Mucosa of descending colon (tissue), 3 donors: ENCODE results near the gene SCNM1. TPM values are rescaled to one million over a fixed set of nuclear protein-coding genes. Genes with fewer than 3 reads are reported as not detected.
A peak's percentile ranks its signal among the peaks of the same experiment; 100 is the strongest.
"Not testable (repeated sequence)": the region's sequence is repeated elsewhere in the genome, so short reads cannot be mapped to it uniquely, and the experiment has no call there.

Experiments
- ATAC-seq: fragments of 200-7000 bp; cut with Tn5 transposase; one replicate; pipeline ENCODE4 v1.9.1; 2020; ENCODE audit warnings: mild to moderate bottlenecking, moderate library complexity
- DNase-seq, 3 donors: peaks; one replicate each; pipeline ENCODE4 v3.0.0-alpha.2; 2020
- H3K36me3 ChIP-seq: fragments of 200-600 bp; one replicate; pipeline ENCODE4 v1.8.0; 2021; ENCODE audit warnings: low read depth, mild to moderate bottlenecking
- H3K4me1 ChIP-seq: fragments of 200-600 bp; one replicate; pipeline ENCODE4 v1.8.0; 2021; ENCODE audit warnings: low read depth, mild to moderate bottlenecking
- H3K4me3 ChIP-seq: fragments of 200-600 bp; one replicate; pipeline ENCODE4 v1.8.0; 2021; ENCODE audit warnings: mild to moderate bottlenecking
- H3K9me3 ChIP-seq: fragments of 200-600 bp; one replicate; pipeline ENCODE4 v1.8.0; 2021; ENCODE audit warnings: mild to moderate bottlenecking
- CTCF ChIP-seq: fragments of 200-600 bp; IDR thresholded peaks from one replicate; pipeline ENCODE4 v1.8.0; 2022; ENCODE audit warnings: antibody characterized with exemption, mild to moderate bottlenecking
- intact Hi-C, 2 donors: fragments of 100-400 bp; cut with DNase I in 1 of 2; cut with micrococcal nuclease in 1 of 2; formaldehyde crosslinking; loops; one replicate each; pipeline versions ENCODE4 v1.11.0 to v1.11.1; 2022; cut with DNase I, micrococcal nuclease
- total RNA-seq, 3 donors: library from RNA; stranded (reverse); fragmentation: NEBNext Ultra II Directional in 2 of 3; extraction: Animal tissue kit (Norgen Biotek cat#: 25700) in 2 of 3; gene quantifications; one replicate each; pipeline versions ENCODE4 v1.2.1 to v1.2.4, GENCODE V29; 2021 to 2023
- donor health status: DM: no; HTN: no; CAD: no; lungs with moderate emphysema.
- donor health status: DM: no; HTN: no; CAD: no.
- donor health status: DM: no; HTN: yes; CAD: no.

SCNM1 gene
- total RNA-seq, 3 donors from 2014 or later: 27.9 to 37.8 (median 28.1) TPM

DNA sequence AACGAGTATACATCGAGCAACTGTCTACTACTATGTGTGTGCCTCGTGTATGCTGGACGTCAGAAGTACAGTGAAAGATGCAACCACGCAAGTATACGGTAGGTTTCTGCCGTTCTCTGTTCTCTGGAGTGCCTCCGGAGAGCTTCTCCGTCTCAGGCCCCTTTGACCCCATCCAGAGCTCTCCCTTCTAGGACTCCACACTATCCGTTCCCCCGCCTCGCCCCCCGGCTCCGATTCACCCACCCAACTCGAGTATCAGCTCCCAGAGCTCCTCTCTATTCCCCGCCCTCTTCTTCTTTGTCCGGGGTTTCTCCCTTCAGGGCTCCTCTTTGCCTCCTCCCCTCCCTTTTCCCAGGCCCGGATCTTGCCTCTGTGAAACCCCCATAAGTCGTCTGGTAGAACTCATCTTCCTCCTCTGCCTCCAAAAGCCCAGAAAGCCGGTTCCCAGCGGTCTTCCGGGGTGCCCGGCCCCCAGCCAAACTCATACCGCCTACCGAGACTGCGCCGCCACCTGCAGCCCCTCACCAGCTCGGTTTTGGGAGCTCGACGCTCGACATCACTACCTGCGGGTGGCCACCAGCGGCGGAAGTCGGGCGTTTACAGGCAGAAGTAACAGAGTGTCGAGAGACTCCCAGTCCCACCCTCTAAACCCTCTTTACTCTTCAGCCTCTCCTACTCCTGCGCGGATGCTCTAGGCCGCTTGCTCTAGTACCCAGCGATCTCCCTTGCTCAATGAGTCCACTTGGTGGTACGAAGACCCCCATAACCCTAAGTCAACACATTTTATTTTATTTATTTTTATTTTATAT lies 23.9 kb downstream of the SCNM1 start, which contains the start of gene VPS72:
VPS72 (minus strand) TSS at position 561 of the 809 bp plus-strand sequence; CDS start at position 485, 76 bp downstream.
- Histone ChIP-seq H3K4me3 (peak within 1 kb of the TSS; percentile 63), H3K9me3 (no peaks in the 10 kb centered on the region), H3K4me1 (peaks cover 9% of the 10 kb centered on the region), H3K36me3 (no peaks in the 10 kb centered on the region)
- ATAC-seq (peak; percentile 98), DNase-seq (peak; percentile 86 to 90 (median 90))
- intact Hi-C loops: no loop called here
- TF ChIP-seq CTCF: peak; percentile 16

DNA sequence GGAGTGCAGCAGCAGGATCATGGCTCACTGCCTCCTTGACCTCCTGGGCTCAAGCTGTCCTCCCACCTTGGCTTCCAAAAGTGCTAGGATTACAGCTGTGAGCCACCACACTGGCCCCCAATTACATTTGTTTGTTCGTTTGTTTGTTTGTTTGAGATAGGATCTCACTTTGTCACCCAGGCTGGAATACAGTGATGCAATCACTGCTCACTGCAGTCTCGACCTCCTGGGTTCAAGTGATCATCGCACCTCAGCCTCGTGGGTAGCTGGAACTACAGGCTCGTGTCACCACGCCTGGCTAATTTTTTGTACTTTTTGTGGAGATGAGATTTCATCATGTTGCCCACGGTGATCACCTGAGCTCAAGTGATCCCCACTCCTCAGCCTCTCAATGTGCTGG lies 26.1 kb downstream of the SCNM1 start:
- no peaks in the 10 kb centered on the region for H3K9me3 ChIP-seq
- H3K36me3 ChIP-seq: no peaks in the 10 kb centered on the region
- no peak for TF ChIP-seq CTCF
- intact Hi-C loops: no loop called here
- peaks cover 9% of the 10 kb centered on the region for H3K4me1 ChIP-seq
- DNase-seq: no peak
- no peak for ATAC-seq
- H3K4me3 ChIP-seq: no peak overlapping the region

DNA sequence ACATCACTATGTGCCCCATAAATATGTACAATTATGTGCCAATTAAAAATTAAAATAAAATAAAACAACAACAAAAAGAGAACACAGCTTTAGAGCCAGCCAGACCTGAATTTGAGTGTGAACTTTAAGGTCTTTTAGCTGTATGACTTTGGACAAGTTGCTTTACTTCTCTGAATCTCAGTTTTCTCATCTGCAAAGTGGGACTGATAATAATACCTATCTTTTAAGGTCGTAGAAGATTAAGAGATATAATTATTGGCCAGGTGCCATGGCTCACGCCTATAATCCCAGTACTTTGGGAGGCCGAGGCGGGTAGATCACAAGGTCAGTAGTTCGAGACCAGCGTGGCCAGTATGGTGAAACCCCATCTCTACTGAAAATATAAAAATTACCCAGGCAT lies 27.4 kb downstream of the SCNM1 start:
- intact Hi-C loops: no loop called here
- DNase-seq (no peak), ATAC-seq (no peak)
- TF ChIP-seq CTCF: no peak
- H3K9me3 ChIP-seq: no peaks in the 10 kb centered on the region
- no peak overlapping the region for H3K4me3 ChIP-seq
- H3K4me1 ChIP-seq: peaks cover 9% of the 10 kb centered on the region
- H3K36me3 ChIP-seq: no peaks in the 10 kb centered on the region

DNA sequence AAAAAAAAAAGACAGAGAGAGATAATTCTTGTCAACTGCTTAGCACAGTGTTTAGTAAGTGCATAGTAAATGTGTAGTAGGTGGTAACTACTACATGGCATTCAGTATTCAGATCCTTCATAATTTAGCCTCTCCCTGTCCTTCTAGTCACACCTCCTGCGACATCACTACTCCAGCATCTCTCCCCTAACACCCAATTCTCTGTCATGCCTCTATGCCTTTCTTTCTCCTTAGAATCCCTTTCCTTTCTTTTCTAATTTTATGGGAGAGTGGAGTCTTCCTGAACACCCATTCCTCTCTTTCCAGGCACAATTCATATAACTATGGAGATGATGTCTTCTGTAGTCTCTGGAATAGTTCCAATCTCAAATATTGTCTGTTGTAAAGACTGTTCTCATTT lies 27.9 kb downstream of the SCNM1 start:
- no peak for ATAC-seq
- no peak for TF ChIP-seq CTCF
- intact Hi-C loops: no loop called here
- Histone ChIP-seq H3K36me3 (no peaks in the 10 kb centered on the region), H3K4me1 (peaks cover 3% of the 10 kb centered on the region), H3K9me3 (no peaks in the 10 kb centered on the region), H3K4me3 (no peak overlapping the region)
- no peak for DNase-seq

GRCh38 chr1:151194894-151195594 lies 29.1 kb downstream of the SCNM1 start:
- H3K4me3 ChIP-seq: not testable (repeated sequence)
- intact Hi-C loops: loop anchor here in 1 of 2 donors (5.0 kb wide), 1 partner anchor 57 kb away; the partner anchor contains the start of gene PSMD4
- peak; percentile 74 for ATAC-seq

DNA sequence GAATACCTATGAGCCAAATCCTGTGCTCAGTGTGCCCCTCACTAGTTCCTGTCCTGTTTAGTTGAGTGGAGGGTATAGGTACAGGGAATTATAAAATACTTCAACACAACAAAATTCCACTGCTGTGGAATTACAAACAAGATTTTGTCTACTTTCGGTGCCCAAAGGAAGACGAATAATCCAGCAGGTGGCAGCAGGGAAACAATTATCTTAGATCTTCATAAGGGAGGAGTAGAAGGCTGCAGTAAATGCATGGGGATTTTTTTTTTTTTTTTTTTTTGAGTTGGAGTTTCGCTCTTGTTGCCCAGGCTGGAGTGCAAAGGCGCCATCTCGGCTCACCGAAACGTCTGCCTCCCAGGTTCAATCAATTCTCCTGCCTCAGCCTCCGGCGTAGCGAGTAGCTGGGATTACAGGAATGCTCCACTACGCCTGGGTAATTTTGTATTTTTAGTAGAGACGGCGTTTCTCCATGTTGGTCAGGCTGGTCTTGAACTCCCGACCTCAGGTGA lies 30.4 kb downstream of the SCNM1 start:
- Histone ChIP-seq H3K36me3 (no peaks in the 10 kb centered on the region), H3K9me3 (no peaks in the 10 kb centered on the region), H3K4me3 (no peak overlapping the region), H3K4me1 (peaks cover 18% of the 10 kb centered on the region)
- intact Hi-C loops: loop anchor here in 1 of 2 donors (5.0 kb wide), 1 partner anchor 56 kb away; the partner anchor contains the start of gene PSMD4
- DNase-seq: peak in 2 of 3 donors; percentile 43 to 95
- TF ChIP-seq CTCF: peak; percentile 9
- peak; percentile 43 for ATAC-seq

More at GRCh38 chr1:151194894-151195594, 29.1 kb downstream of the SCNM1 start:
- H3K9me3 ChIP-seq, H3K4me1 ChIP-seq, H3K36me3 ChIP-seq: not testable (repeated sequence)
- DNase-seq: peak; percentile 77 to 94 (median 83)
